LoVo (cell line): ENCODE measurements around the gene SERINC3.
"Not testable (repeated sequence)": the region's sequence is repeated elsewhere in the genome, so short reads cannot be mapped to it uniquely, and the experiment has no call there.

Source experiments
- DNase-seq: peaks from one replicate; pipeline ENCODE4 v3.0.0-alpha.2; 2016; ENCODE audit warnings: low spot score

Gene SERINC3

GRCh38 chr20:44491635-44492395, 30.1 kb downstream of the SERINC3 start:
- DNase-seq: no peak

GRCh38 chr20:44489931-44490330, 31.9 kb downstream of the SERINC3 start:
- DNase-seq: no peak

- no peak for DNase-seq
Measured at GRCh38 chr20:44489223-44489622, 32.6 kb downstream of the SERINC3 start.

GRCh38 chr20:44488551-44488950, 33.3 kb downstream of the SERINC3 start:
- DNase-seq: no peak

GRCh38 chr20:44485830-44486198, 36.1 kb downstream of the SERINC3 start:
- DNase-seq: no peak

GRCh38 chr20:44485078-44485829, 36.6 kb downstream of the SERINC3 start:
- no peak for DNase-seq

- DNase-seq: no peak
Measured at GRCh38 chr20:44483112-44483511, 38.8 kb downstream of the SERINC3 start.

- no peak for DNase-seq
Measured at GRCh38 chr20:44481719-44482416, 40.0 kb downstream of the SERINC3 start.

- DNase-seq: no peak
Measured at GRCh38 chr20:44480097-44480496, 41.8 kb downstream of the SERINC3 start.

GRCh38 chr20:44479643-44480042, 42.2 kb downstream of the SERINC3 start:
- DNase-seq: no peak

- DNase-seq: no peak
Measured at GRCh38 chr20:44478206-44478605, 43.7 kb downstream of the SERINC3 start.

- no peak for DNase-seq
Measured at GRCh38 chr20:44477151-44477550, 44.7 kb downstream of the SERINC3 start.

GRCh38 chr20:44475694-44476560, 45.9 kb downstream of the SERINC3 start, which contains the start of gene TTPAL:
Gene TTPAL (plus strand): TSS chr20:44475874. CDS start chr20:44480000, 4,126 bp downstream.
- DNase-seq: peak; percentile 90

- no peak for DNase-seq
Measured at GRCh38 chr20:44475372-44475693, 46.5 kb downstream of the SERINC3 start.

- not testable (repeated sequence) for DNase-seq
Measured at GRCh38 chr20:44472283-44472682, 49.6 kb downstream of the SERINC3 start.

- no peak for DNase-seq
Measured at GRCh38 chr20:44471481-44471882, 50.4 kb downstream of the SERINC3 start.

- DNase-seq: no peak
Measured at GRCh38 chr20:44470327-44470726, 51.5 kb downstream of the SERINC3 start.

- DNase-seq: no peak
Measured at GRCh38 chr20:44468044-44468782, 53.7 kb downstream of the SERINC3 start.

- DNase-seq: no peak
Measured at GRCh38 chr20:44467289-44467883, 54.5 kb downstream of the SERINC3 start.

GRCh38 chr20:44465001-44465560, 56.8 kb downstream of the SERINC3 start:
- DNase-seq: no peak
